ENCODE data around the gene TRAF7.
"Not testable (repeated sequence)": the region's sequence is repeated elsewhere in the genome, so short reads cannot be mapped to it uniquely, and the experiment has no call there.

DNA sequence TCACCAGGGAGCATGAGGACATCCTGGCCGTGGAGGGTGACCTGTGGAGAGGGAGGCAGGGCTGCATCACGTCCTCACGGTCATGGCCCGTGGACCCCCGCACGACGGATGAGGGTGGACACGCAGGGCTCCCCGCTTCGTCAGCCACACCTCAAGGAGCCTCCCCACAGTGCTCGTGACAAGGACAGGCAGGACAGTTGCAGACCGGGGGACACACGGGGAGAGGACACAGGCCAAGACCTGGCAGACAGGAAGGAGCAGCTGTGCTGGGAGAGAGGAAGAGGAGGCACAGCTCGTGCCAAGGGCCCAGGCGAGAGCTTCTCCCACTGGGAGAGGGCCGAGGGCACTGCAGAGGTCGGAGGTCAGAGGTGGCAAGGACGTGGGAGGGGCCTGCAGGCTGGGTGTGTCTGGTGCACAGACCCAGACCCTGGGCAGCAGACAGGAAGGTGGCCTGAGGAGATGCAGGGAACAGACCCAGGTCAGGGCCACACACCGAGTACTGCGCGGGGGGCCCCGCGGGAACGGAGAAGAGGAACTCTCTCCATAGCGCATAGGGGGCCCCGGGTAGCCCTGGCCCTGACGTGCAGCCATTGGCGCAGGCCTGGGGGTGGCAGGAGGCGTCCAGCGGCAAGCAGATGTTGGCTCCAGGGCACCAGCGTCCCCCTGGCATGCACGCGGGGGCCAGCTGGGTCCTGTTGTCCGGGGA lies 40.5 kb upstream of the TRAF7 start:
- TF ChIP-seq CTCF, POLR2AphosphoS5 (IDR thresholded peaks at IDR 0.05): not testable (repeated sequence)

Measured in upper lobe of left lung (tissue), 4 donors.